WTC11 (cell line): ENCODE measurements around the gene SPEF1. TPM values are rescaled to one million over a fixed set of nuclear protein-coding genes. Genes with fewer than 3 reads are reported as not detected.

Experiments
- ATAC-seq: fragments of 200-7000 bp; cut with Tn5 transposase; 2 replicates; pipeline ENCODE4 v1.10.0; 2021; ENCODE audit warnings: mild to moderate bottlenecking, moderate library complexity
- CTCF ChIA-PET: fragments of 300-600 bp; sonication (Branson Sonifier 250); formaldehyde crosslinking; loops from one replicate; lab custom pipeline; 2021; ENCODE audit warnings: antibody characterized with exemption; lab: Charles Lee
- POLR2A ChIA-PET: fragments of 350-600 bp; sonication (Branson Sonifier 250); formaldehyde crosslinking; loops from one replicate; lab custom pipeline; 2021; ENCODE audit warnings: antibody characterized with exemption; lab: Charles Lee
- DNase-seq: peaks from one replicate; pipeline ENCODE4 v3.0.0; 2021; ENCODE audit warnings: low spot score
- H3K27ac Mint-ChIP-seq: 2 replicates; pipeline ENCODE4 v1.8.0; 2021; ENCODE audit warnings: mixed read lengths
- H3K27me3 Mint-ChIP-seq: 2 replicates; pipeline ENCODE4 v1.8.0; 2021; ENCODE audit warnings: low read depth, mild to moderate bottlenecking, moderate library complexity, mixed read lengths
- H3K36me3 Mint-ChIP-seq: 2 replicates; pipeline ENCODE4 v1.8.0; 2021; ENCODE audit warnings: mixed read lengths
- H3K4me1 Mint-ChIP-seq: 2 replicates; pipeline ENCODE4 v1.8.0; 2022; ENCODE audit warnings: mixed read lengths
- H3K4me3 Mint-ChIP-seq: 2 replicates; pipeline ENCODE4 v1.8.0; 2021; ENCODE audit warnings: mild to moderate bottlenecking, moderate library complexity, mixed read lengths
- H3K9me3 Mint-ChIP-seq: 2 replicates; pipeline ENCODE4 v1.8.0; 2021; ENCODE audit warnings: mixed read lengths
- AFF4 ChIP-seq: sonication (generic); formaldehyde crosslinking; IDR thresholded peaks from 2 replicates; pipeline ENCODE4 v1.8.1; 2023; ENCODE audit warnings: mild to moderate bottlenecking, missing genetic modification reagents, borderline replicate concordance
- AR ChIP-seq: fragments of 250-450 bp; sonication (Bioruptor Pico); IDR thresholded peaks from 2 replicates; pipeline ENCODE4 v1.9.0; 2021; ENCODE audit warnings: mild to moderate bottlenecking
- ATF1 ChIP-seq: sonication (generic); formaldehyde crosslinking; IDR thresholded peaks from 2 replicates; pipeline ENCODE4 v1.8.1; 2023; ENCODE audit warnings: mild to moderate bottlenecking, moderate library complexity, missing genetic modification reagents
- ETV6 ChIP-seq: sonication (generic); formaldehyde crosslinking; IDR thresholded peaks from 2 replicates; pipeline ENCODE4 v1.8.1; 2022; ENCODE audit warnings: mild to moderate bottlenecking, missing genetic modification reagents
- GRHL2 ChIP-seq: fragments of 250-450 bp; sonication (Bioruptor Pico); IDR thresholded peaks from 2 replicates; pipeline ENCODE4 v1.8.0; 2022; ENCODE audit warnings: mild to moderate bottlenecking, moderate library complexity; ENCODE audit not compliant: insufficient replicate concordance, severe bottlenecking
- HMGXB4 ChIP-seq: sonication (generic); formaldehyde crosslinking; IDR thresholded peaks from 2 replicates; pipeline ENCODE4 v1.8.1; 2023; ENCODE audit warnings: mild to moderate bottlenecking, moderate library complexity, missing genetic modification reagents
- JAZF1 ChIP-seq: fragments of 250-450 bp; sonication (Bioruptor Pico); IDR thresholded peaks from 2 replicates; pipeline ENCODE4 v1.9.0; 2021; ENCODE audit warnings: moderate library complexity, mild to moderate bottlenecking, inconsistent platforms
- JUN ChIP-seq: sonication (generic); formaldehyde crosslinking; IDR thresholded peaks from 2 replicates; pipeline ENCODE4 v1.8.0; 2023; ENCODE audit warnings: mild to moderate bottlenecking, missing genetic modification reagents
- NFYB ChIP-seq: sonication (generic); formaldehyde crosslinking; conservative IDR thresholded peaks from 2 replicates; pipeline ENCODE4 v1.8.0; 2022; ENCODE audit warnings: low read depth, missing genetic modification reagents
- PREB ChIP-seq: sonication (generic); formaldehyde crosslinking; IDR thresholded peaks from 2 replicates; pipeline ENCODE4 v1.8.1; 2022; ENCODE audit warnings: mild to moderate bottlenecking, missing genetic modification reagents, moderate library complexity, borderline replicate concordance
- PRRX2 ChIP-seq: fragments of 250-450 bp; sonication (Bioruptor Pico); IDR thresholded peaks from 2 replicates; pipeline ENCODE4 v1.8.0; 2021; ENCODE audit warnings: mild to moderate bottlenecking
- USF1 ChIP-seq: sonication (generic); formaldehyde crosslinking; IDR thresholded peaks from 2 replicates; pipeline ENCODE4 v1.8.0; 2022; ENCODE audit warnings: mild to moderate bottlenecking, missing genetic modification reagents
- ZBTB43 ChIP-seq: sonication (generic); formaldehyde crosslinking; IDR thresholded peaks from 2 replicates; pipeline ENCODE4 v1.8.1; 2023; ENCODE audit warnings: mild to moderate bottlenecking, missing genetic modification reagents
- ZMAT4 ChIP-seq: fragments of 250-450 bp; sonication (Bioruptor Pico); IDR thresholded peaks from 2 replicates; pipeline ENCODE4 v1.9.0; 2021; ENCODE audit warnings: mild to moderate bottlenecking
- ZNF121 ChIP-seq: sonication (generic); formaldehyde crosslinking; IDR thresholded peaks from 2 replicates; pipeline ENCODE4 v1.8.0; 2023; ENCODE audit warnings: missing genetic modification reagents
- ZNF263 ChIP-seq: sonication (generic); formaldehyde crosslinking; IDR thresholded peaks from 2 replicates; pipeline ENCODE4 v1.8.1; 2022; ENCODE audit warnings: low read depth, mild to moderate bottlenecking, moderate library complexity, missing genetic modification reagents
- ZNF423 ChIP-seq: fragments of 250-450 bp; sonication (Bioruptor Pico); IDR thresholded peaks from 2 replicates; pipeline ENCODE4 v2.1.2; 2022; ENCODE audit warnings: mild to moderate bottlenecking, moderate library complexity
- ZNF425 ChIP-seq: fragments of 250-450 bp; sonication (Bioruptor Pico); conservative IDR thresholded peaks from 2 replicates; pipeline ENCODE4 v1.9.0; 2021; ENCODE audit warnings: mild to moderate bottlenecking
- total RNA-seq: library from RNA; stranded (reverse); gene quantifications from 3 replicates; pipeline ENCODE4 v1.2.3, GENCODE V29; 2021

Gene SPEF1
- total RNA-seq, 1 experiment from 2014 or later: 0.72 TPM

- TF ChIP-seq AFF4 (no peak), ZNF121 (CRISPR knock-in tag) (no peak), AR (no peak), PREB (CRISPR knock-in tag) (no peak), ZNF423 (CRISPR knock-in tag) (no peak), JUN (CRISPR knock-in tag) (no peak), ZNF263 (CRISPR knock-in tag) (no peak)
These were observed 45.2 kb upstream of the SPEF1 start (continued) for GRCh38 chr20:3826420-3826819.

- CTCF ChIA-PET: interaction anchor here (0.6 to 1.3 kb wide), 8 partner anchors 11 to 247 kb away, joined by 3 to 6 read pairs (median 3); partner anchors contain the start of genes CENPB and SPEF1
- ATAC-seq: peak; percentile 76
- no peaks in the 10 kb centered on the region for H3K36me3 Mint-ChIP-seq
- TF ChIP-seq JAZF1 (no peak), ETV6 (no peak), ZNF425 (CRISPR knock-in tag) (no peak), NFYB (no peak), HMGXB4 (CRISPR knock-in tag) (no peak), PRRX2 (CRISPR knock-in tag) (no peak), ZBTB43 (CRISPR knock-in tag) (no peak), ZMAT4 (CRISPR knock-in tag) (no peak), GRHL2 (CRISPR knock-in tag) (no peak), ATF1 (no peak), USF1 (CRISPR knock-in tag) (no peak), AR (no peak)
These were observed 44.3 kb upstream of the SPEF1 start for GRCh38 chr20:3825526-3825925.

More at GRCh38 chr20:3825526-3825925, 44.3 kb upstream of the SPEF1 start:
- 0 out of 2 replicates have a peak, but pooled peaks cover 6% of the 10 kb centered on the region for H3K4me1 Mint-ChIP-seq
- no peaks in the 10 kb centered on the region for H3K9me3 Mint-ChIP-seq
- POLR2A ChIA-PET: no interaction called here
- peak; percentile 39 for DNase-seq
- no peak overlapping the region for H3K27ac Mint-ChIP-seq
- H3K27me3 Mint-ChIP-seq: no peaks in the 10 kb centered on the region
- H3K4me3 Mint-ChIP-seq: no peak overlapping the region
